ENCODE measurements around the gene NPLOC4. TPM values are rescaled to one million over a fixed set of nuclear protein-coding genes. Genes with fewer than 3 reads are reported as not detected.

The NPLOC4 gene
- total and polyA plus RNA-seq, 2 of the 13 experiments (the other 11 are each of a cell fraction or from before 2014, with no cell fraction given), result 57.0 to 97.0 TPM

DNA sequence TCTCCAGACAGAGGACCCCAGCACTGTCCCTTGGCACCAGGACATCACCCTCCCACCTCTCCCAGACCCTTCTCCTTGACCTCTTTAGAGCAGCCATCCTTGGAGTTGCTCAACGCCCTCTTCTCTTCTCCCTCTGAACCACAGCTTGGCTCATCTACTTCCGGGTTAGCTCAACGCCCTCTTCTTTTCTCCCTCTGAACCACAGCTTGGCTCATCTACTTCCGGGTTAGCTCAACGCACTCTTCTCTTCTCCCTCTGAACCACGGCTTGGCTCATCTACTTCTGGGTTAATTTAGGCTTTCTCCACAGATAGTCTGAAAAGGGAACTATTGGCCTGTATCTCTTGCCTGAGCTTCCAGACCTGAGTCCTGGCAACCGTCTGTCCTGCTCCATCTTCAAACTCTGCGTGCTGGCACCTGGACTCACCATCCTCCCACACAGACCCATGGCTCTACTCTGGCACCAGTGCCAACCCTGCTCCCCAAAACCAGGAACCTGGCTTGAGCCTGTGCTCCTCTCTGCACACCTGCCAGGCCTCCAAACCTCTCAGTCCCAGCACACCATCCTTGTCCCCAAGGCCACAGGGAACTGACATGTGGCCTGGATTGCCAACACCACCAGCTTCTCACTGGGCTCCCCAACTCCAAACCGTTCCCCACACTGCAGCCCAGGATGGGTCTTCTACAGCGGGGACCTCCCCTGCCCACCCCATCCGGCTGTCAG is 59.5 kb downstream of the NPLOC4 start (continued):
- TF ChIP-seq, protein P1, sequence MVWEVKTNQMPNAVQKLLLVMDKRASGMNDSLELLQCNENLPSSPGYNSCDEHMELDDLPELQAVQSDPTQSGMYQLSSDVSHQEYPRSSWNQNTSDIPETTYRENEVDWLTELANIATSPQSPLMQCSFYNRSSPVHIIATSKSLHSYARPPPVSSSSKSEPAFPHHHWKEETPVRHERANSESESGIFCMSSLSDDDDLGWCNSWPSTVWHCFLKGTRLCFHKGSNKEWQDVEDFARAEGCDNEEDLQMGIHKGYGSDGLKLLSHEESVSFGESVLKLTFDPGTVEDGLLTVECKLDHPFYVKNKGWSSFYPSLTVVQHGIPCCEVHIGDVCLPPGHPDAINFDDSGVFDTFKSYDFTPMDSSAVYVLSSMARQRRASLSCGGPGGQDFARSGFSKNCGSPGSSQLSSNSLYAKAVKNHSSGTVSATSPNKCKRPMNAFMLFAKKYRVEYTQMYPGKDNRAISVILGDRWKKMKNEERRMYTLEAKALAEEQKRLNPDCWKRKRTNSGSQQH (CRISPR knock-in tag; IDR thresholded peaks at IDR 0.05; ENCODE audit: low read depth), result 0 out of 2 replicates have a peak, but pooled peaks have one; percentile 10

DNA sequence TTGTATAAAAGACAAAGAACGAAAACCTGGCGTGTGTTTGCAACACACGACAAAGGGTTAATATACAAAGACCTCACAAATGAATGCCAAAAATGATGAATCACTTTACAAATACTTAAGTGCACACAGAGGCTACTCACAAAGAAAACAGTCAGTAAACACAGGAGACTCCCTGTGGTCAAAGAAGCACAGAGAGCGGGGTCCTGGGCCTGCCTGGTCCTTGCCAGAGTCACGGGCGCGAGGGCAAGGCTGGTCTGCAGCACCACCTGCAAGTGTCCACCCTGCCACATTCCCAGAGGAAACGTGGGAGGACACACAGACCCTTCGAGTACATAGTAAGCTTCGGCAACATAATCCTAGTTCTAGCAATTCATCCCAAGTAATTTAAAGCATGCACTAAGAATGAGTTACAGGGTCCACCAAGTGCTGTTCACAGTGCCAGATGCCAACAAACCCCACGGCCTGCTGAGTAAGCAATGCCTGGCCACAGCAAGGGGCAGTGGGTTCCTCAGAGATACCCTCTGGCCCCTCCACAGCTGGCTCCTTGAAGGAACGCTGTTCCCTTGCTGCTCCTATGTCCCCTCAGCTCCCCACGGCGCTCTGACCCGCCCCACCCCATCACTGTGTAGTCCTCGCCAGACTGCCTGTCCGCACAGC is 60.2 kb downstream of the NPLOC4 start:
- H3K27me3 ChIP-seq (ENCODE audit: control insufficient read depth in 1 of 2, insufficient read depth in 2 of 2, low read length in 2 of 2), result no peaks in the 10 kb centered on the region
- POLR2A ChIA-PET, result interaction anchor here (0.9 to 3.4 kb wide), 4 partner anchors 24 to 89 kb away, joined by 3 to 17 read pairs (median 4); partner anchors contain the start of gene FAAP100
- H3K79me2 ChIP-seq (ENCODE audit: insufficient read depth, low read length), result peaks cover 14% of the 10 kb centered on the region
- no TSS peak for BruUV-seq (replicated peaks)
- intact Hi-C loops (cut with micrococcal nuclease; ENCODE audit: unreplicated experiment) (loop anchor here (2.0 kb wide), 1 partner anchor 24 kb away; the partner anchor contains the start of gene FAAP100), in situ Hi-C loops (cut with HindIII; ENCODE audit: extremely low pct_ligation_motif_present, low pct_unique_long_range_greater_than_20kb) (no loop called here)
- H3K4me3 ChIP-seq (replicated peaks in 1 of 3; ENCODE audit: insufficient read depth in 1 of 3, low read depth in 2 of 3, low read length in 3 of 3), result peak overlapping the region in 2 of 3 experiments; percentile 45 to 56; a peak in 5 of 6 replicates
- 45% methylated on average over 16 of the region's 17 CpGs for WGBS (ENCODE audit: low lambda C conversion rate)
- no peaks in the 10 kb centered on the region for H3K9me3 ChIP-seq (ENCODE audit: low read length)
- DNase-seq (ENCODE audit: low spot score) (peak; percentile 89), ATAC-seq (peak; percentile 86), FAIRE-seq (peak; percentile 52)
- CTCF ChIA-PET (ENCODE audit: low intra/inter-chr PET ratio, low total read pairs), result no interaction called here
- H3K9ac ChIP-seq (ENCODE audit: insufficient read depth, low read depth, low read length), result peak overlapping the region; percentile 63
- H4K20me1 ChIP-seq (ENCODE audit: insufficient read depth, low read length), result no peaks in the 10 kb centered on the region; the same call in 1 of the 2 replicates
- peaks cover 19 to 51% of the 10 kb centered on the region in 2 experiments for H3K36me3 ChIP-seq (replicated peaks in 1 of 2; ENCODE audit: control insufficient read depth in 1 of 2, insufficient read depth in 2 of 2, low read length in 2 of 2)
- H3K27ac ChIP-seq (ENCODE audit: extremely low read length, insufficient read depth, low read length), result peak overlapping the region; percentile 77
- peak overlapping the region; percentile 71 for H3K4me2 ChIP-seq (ENCODE audit: low read depth, low read length)
- H3K4me1 ChIP-seq (ENCODE audit: insufficient read depth, low read length), result peaks cover 34% of the 10 kb centered on the region
- no peak overlapping the region for H2AFZ ChIP-seq (ENCODE audit: low read length)
- TF ChIP-seq ZNF652 (CRISPR knock-in tag; IDR thresholded peaks at IDR 0.05; ENCODE audit: borderline replicate concordance, low read depth), result peak; percentile 97
- TF ChIP-seq, protein P2, sequence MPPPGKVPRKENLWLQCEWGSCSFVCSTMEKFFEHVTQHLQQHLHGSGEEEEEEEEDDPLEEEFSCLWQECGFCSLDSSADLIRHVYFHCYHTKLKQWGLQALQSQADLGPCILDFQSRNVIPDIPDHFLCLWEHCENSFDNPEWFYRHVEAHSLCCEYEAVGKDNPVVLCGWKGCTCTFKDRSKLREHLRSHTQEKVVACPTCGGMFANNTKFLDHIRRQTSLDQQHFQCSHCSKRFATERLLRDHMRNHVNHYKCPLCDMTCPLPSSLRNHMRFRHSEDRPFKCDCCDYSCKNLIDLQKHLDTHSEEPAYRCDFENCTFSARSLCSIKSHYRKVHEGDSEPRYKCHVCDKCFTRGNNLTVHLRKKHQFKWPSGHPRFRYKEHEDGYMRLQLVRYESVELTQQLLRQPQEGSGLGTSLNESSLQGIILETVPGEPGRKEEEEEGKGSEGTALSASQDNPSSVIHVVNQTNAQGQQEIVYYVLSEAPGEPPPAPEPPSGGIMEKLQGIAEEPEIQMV (CRISPR knock-in tag; IDR thresholded peaks at IDR 0.05; ENCODE audit: low read depth), result no peak
- TF ChIP-seq TOPORS (CRISPR knock-in tag; IDR thresholded peaks at IDR 0.05), result no peak
- 0 out of 2 replicates have a peak, but pooled peaks have one; percentile 41 for TF ChIP-seq MIER3 (CRISPR knock-in tag; IDR thresholded peaks at IDR 0.05; ENCODE audit: borderline replicate concordance)
- TF ChIP-seq, protein P3, sequence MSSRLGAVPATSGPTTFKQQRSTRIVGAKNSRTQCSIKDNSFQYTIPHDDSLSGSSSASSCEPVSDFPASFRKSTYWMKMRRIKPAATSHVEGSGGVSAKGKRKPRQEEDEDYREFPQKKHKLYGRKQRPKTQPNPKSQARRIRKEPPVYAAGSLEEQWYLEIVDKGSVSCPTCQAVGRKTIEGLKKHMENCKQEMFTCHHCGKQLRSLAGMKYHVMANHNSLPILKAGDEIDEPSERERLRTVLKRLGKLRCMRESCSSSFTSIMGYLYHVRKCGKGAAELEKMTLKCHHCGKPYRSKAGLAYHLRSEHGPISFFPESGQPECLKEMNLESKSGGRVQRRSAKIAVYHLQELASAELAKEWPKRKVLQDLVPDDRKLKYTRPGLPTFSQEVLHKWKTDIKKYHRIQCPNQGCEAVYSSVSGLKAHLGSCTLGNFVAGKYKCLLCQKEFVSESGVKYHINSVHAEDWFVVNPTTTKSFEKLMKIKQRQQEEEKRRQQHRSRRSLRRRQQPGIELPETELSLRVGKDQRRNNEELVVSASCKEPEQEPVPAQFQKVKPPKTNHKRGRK (CRISPR knock-in tag; IDR thresholded peaks at IDR 0.05), result no peak
- TF ChIP-seq, protein P4, sequence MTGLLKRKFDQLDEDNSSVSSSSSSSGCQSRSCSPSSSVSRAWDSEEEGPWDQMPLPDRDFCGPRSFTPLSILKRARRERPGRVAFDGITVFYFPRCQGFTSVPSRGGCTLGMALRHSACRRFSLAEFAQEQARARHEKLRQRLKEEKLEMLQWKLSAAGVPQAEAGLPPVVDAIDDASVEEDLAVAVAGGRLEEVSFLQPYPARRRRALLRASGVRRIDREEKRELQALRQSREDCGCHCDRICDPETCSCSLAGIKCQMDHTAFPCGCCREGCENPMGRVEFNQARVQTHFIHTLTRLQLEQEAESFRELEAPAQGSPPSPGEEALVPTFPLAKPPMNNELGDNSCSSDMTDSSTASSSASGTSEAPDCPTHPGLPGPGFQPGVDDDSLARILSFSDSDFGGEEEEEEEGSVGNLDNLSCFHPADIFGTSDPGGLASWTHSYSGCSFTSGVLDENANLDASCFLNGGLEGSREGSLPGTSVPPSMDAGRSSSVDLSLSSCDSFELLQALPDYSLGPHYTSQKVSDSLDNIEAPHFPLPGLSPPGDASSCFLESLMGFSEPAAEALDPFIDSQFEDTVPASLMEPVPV (CRISPR knock-in tag; IDR thresholded peaks at IDR 0.05), result no peak
- TF ChIP-seq PLRG1 (conservative IDR thresholded peaks at IDR 0.05), result no peak
- TF ChIP-seq ZNF563 (CRISPR knock-in tag; IDR thresholded peaks at IDR 0.05), result no peak
- TF ChIP-seq NFKBIZ (CRISPR knock-in tag; IDR thresholded peaks at IDR 0.05), result no peak
- no peak for TF ChIP-seq NCOA5 (CRISPR knock-in tag; IDR thresholded peaks at IDR 0.05)
- no peak for TF ChIP-seq SP5 (CRISPR knock-in tag; IDR thresholded peaks at IDR 0.05; ENCODE audit: borderline replicate concordance, low read depth)
- no peak for TF ChIP-seq ZNF839 (CRISPR knock-in tag; IDR thresholded peaks at IDR 0.05; ENCODE audit: borderline replicate concordance)
- no peak for TF ChIP-seq MED8 (CRISPR knock-in tag; IDR thresholded peaks at IDR 0.05; ENCODE audit: insufficient replicate concordance)
- TF ChIP-seq IKZF4 (CRISPR knock-in tag; IDR thresholded peaks at IDR 0.05; ENCODE audit: borderline replicate concordance, low read depth, not compliant biosample characterization), result no peak

All from HepG2 (cell line).